ENCODE measurements around the gene ADSS2.
"Not testable (repeated sequence)": the region's sequence is repeated elsewhere in the genome, so short reads cannot be mapped to it uniquely, and the experiment has no call there.

The ADSS2 gene

GRCh38 chr1:244395965-244396364, 55.7 kb downstream of the ADSS2 start:
- no peak for DNase-seq

GRCh38 chr1:244394826-244395765, 56.6 kb downstream of the ADSS2 start:
- no peak for DNase-seq

GRCh38 chr1:244394346-244394745, 57.4 kb downstream of the ADSS2 start:
- no peak for DNase-seq

- DNase-seq = no peak
Measured at GRCh38 chr1:244393604-244394176, 58.0 kb downstream of the ADSS2 start.

- no peak for DNase-seq
Measured at GRCh38 chr1:244391761-244392160, 59.9 kb downstream of the ADSS2 start.

GRCh38 chr1:244388961-244389360, 62.7 kb downstream of the ADSS2 start:
- no peak for DNase-seq

- DNase-seq = no peak
Measured at GRCh38 chr1:244387415-244387814, 64.3 kb downstream of the ADSS2 start.

- no peak for DNase-seq
Measured at GRCh38 chr1:244386595-244386994, 65.1 kb downstream of the ADSS2 start.

GRCh38 chr1:244384066-244384465, 67.6 kb downstream of the ADSS2 start:
- no peak for DNase-seq

GRCh38 chr1:244383278-244383884, 68.3 kb downstream of the ADSS2 start:
- DNase-seq = no peak

GRCh38 chr1:244381878-244382565, 69.7 kb downstream of the ADSS2 start:
- no peak for DNase-seq

GRCh38 chr1:244376126-244376525, 75.6 kb downstream of the ADSS2 start:
- DNase-seq = no peak

GRCh38 chr1:244375051-244375450, 76.7 kb downstream of the ADSS2 start:
- DNase-seq = no peak

- DNase-seq = not testable (repeated sequence)
Measured at GRCh38 chr1:244374484-244374883, 77.2 kb downstream of the ADSS2 start.

- DNase-seq = no peak
Measured at GRCh38 chr1:244371242-244372141, 80.2 kb downstream of the ADSS2 start.

- no peak for DNase-seq
Measured at GRCh38 chr1:244370060-244370637, 81.6 kb downstream of the ADSS2 start.

GRCh38 chr1:244369256-244370057, 82.3 kb downstream of the ADSS2 start:
- no peak for DNase-seq

GRCh38 chr1:244368279-244368678, 83.4 kb downstream of the ADSS2 start:
- DNase-seq = no peak

- no peak for DNase-seq
Measured at GRCh38 chr1:244367399-244368114, 84.2 kb downstream of the ADSS2 start.
